Mucosa of descending colon (tissue), 3 donors: ENCODE measurements around the gene CYTH1. TPM values are rescaled to one million over a fixed set of nuclear protein-coding genes. Genes with fewer than 3 reads are reported as not detected.
"Not testable (repeated sequence)": the region's sequence is repeated elsewhere in the genome, so short reads cannot be mapped to it uniquely, and the experiment has no call there.

Source experiments
- ATAC-seq: fragments of 200-7000 bp; cut with Tn5 transposase; one replicate; pipeline ENCODE4 v1.9.1; 2020; ENCODE audit warnings: mild to moderate bottlenecking, moderate library complexity
- DNase-seq, 3 donors: peaks; one replicate each; pipeline ENCODE4 v3.0.0-alpha.2; 2020
- H3K36me3 ChIP-seq: fragments of 200-600 bp; one replicate; pipeline ENCODE4 v1.8.0; 2021; ENCODE audit warnings: low read depth, mild to moderate bottlenecking
- H3K4me1 ChIP-seq: fragments of 200-600 bp; one replicate; pipeline ENCODE4 v1.8.0; 2021; ENCODE audit warnings: low read depth, mild to moderate bottlenecking
- H3K4me3 ChIP-seq: fragments of 200-600 bp; one replicate; pipeline ENCODE4 v1.8.0; 2021; ENCODE audit warnings: mild to moderate bottlenecking
- H3K9me3 ChIP-seq: fragments of 200-600 bp; one replicate; pipeline ENCODE4 v1.8.0; 2021; ENCODE audit warnings: mild to moderate bottlenecking
- intact Hi-C, 2 donors: fragments of 100-400 bp; cut with DNase I in 1 of 2; cut with micrococcal nuclease in 1 of 2; formaldehyde crosslinking; loops; one replicate each; pipeline versions ENCODE4 v1.11.0 to v1.11.1; 2022; cut with DNase I, micrococcal nuclease
- total RNA-seq, 3 donors: library from RNA; stranded (reverse); fragmentation: NEBNext Ultra II Directional in 2 of 3; extraction: Animal tissue kit (Norgen Biotek cat#: 25700) in 2 of 3; gene quantifications; one replicate each; pipeline versions ENCODE4 v1.2.1 to v1.2.4, GENCODE V29; 2021 to 2023
- TF ChIP-seq, protein P1 (sequence below): fragments of 200-600 bp; IDR thresholded peaks from one replicate; pipeline ENCODE4 v1.8.0; 2022; ENCODE audit warnings: antibody characterized with exemption, mild to moderate bottlenecking
- donor health status: DM: no; HTN: no; CAD: no; lungs with moderate emphysema.
- donor health status: DM: no; HTN: no; CAD: no.
- donor health status: DM: no; HTN: yes; CAD: no.

CYTH1 gene
- total RNA-seq, 3 donors from 2014 or later: 60.3 to 99.4 (median 91.6) TPM

DNA sequence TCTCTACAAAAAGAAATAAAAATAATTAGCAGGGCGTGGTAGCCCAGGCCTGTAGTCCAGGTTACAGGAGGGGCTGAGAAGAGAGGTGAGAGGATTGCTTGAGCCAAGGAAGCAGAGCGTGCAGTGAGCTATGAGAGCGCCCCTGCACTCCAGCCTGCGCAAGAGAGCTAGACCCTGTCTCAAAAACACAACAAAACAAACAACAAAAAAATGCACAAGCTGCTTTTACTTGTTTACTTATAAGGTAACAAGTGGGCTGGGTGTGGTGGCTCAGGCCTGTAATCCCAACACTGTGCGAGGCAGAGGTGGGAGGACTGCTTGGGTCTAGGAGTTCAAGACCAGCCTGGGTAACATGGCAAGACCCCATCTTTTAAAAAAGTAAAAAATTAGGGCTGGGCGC is 1.7 kb downstream of the CYTH1 start:
- ATAC-seq: no peak
- intact Hi-C loops: no loop called here
- H3K9me3 ChIP-seq: no peaks in the 10 kb centered on the region
- TF ChIP-seq, protein P1, sequence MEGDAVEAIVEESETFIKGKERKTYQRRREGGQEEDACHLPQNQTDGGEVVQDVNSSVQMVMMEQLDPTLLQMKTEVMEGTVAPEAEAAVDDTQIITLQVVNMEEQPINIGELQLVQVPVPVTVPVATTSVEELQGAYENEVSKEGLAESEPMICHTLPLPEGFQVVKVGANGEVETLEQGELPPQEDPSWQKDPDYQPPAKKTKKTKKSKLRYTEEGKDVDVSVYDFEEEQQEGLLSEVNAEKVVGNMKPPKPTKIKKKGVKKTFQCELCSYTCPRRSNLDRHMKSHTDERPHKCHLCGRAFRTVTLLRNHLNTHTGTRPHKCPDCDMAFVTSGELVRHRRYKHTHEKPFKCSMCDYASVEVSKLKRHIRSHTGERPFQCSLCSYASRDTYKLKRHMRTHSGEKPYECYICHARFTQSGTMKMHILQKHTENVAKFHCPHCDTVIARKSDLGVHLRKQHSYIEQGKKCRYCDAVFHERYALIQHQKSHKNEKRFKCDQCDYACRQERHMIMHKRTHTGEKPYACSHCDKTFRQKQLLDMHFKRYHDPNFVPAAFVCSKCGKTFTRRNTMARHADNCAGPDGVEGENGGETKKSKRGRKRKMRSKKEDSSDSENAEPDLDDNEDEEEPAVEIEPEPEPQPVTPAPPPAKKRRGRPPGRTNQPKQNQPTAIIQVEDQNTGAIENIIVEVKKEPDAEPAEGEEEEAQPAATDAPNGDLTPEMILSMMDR: no peak
- peaks cover 26% of the 10 kb centered on the region for H3K4me1 ChIP-seq
- DNase-seq: no peak
- no peaks in the 10 kb centered on the region for H3K36me3 ChIP-seq
- no peak overlapping the region for H3K4me3 ChIP-seq

DNA sequence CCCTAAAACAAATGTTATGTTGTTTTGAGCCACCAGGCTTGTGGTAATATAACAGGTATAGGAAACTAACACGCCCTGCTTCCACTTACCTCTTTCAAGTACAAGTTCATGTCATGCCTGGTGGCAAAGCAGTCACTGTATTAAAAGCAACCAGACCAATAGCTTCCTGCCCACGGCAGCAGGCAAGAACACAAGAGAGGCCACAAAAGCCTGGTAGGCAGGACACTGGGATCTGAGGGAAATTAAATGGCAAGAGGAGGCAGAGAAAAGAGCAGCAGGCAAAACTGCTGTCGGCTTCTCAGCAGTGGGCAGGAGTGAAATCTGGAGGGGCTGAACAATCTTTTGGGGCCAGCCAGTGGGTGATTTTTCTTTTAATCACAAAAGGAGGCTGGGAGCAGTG is 2.2 kb downstream of the CYTH1 start:
- intact Hi-C loops: no loop called here
- DNase-seq (peak in 1 of 3 donors; percentile 56), ATAC-seq (peak; percentile 30)
- peaks cover 26% of the 10 kb centered on the region for H3K4me1 ChIP-seq
- no peaks in the 10 kb centered on the region for H3K9me3 ChIP-seq
- H3K36me3 ChIP-seq: no peaks in the 10 kb centered on the region
- TF ChIP-seq, protein P1: no peak
- no peak overlapping the region for H3K4me3 ChIP-seq

DNA sequence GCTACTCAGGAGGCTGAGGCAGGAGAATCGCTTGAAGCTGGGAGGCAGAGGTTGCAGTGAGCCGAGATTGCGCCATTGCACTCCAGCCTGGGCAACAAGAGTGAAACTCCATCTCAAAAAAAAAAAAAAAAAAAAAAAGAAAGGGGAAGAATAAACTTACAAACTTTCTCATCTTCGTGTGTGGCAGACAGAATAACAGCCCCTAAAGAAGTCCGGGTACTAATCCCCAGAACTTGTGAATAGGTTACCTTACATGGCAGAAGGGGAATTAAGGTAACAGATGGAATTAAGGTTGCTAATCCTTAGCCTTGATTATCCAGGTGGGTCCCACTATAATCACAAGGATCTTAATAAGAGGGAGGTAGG is 2.8 kb downstream of the CYTH1 start:
- H3K9me3 ChIP-seq, H3K4me3 ChIP-seq, intact Hi-C loops, ATAC-seq, H3K36me3 ChIP-seq, DNase-seq: not testable (repeated sequence)
- H3K4me1 ChIP-seq: peaks cover 26% of the 10 kb centered on the region

DNA sequence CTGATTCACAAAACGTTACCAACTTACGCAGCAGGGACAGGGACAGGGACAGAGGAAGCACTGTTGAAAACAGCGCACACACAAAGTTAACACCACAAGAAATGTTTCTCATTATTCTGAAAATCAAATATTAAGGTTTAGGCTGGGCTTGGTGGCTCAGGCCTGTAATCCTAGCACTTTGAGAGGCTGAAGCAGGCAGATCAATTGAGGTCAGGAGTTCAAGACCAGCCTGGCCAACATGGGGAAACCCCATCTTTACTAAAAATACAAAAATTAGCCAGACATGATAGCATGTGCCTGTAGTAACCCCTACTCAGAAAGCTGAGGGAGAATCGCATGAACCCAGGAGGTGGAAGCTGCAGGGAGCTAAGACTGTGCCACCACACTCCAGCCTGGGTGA is 4.2 kb downstream of the CYTH1 start:
- no peaks in the 10 kb centered on the region for H3K9me3 ChIP-seq
- ATAC-seq: no peak
- TF ChIP-seq, protein P1: no peak
- H3K4me1 ChIP-seq: peaks cover 13% of the 10 kb centered on the region
- DNase-seq: no peak
- no peaks in the 10 kb centered on the region for H3K36me3 ChIP-seq
- intact Hi-C loops: no loop called here
- no peak overlapping the region for H3K4me3 ChIP-seq

DNA sequence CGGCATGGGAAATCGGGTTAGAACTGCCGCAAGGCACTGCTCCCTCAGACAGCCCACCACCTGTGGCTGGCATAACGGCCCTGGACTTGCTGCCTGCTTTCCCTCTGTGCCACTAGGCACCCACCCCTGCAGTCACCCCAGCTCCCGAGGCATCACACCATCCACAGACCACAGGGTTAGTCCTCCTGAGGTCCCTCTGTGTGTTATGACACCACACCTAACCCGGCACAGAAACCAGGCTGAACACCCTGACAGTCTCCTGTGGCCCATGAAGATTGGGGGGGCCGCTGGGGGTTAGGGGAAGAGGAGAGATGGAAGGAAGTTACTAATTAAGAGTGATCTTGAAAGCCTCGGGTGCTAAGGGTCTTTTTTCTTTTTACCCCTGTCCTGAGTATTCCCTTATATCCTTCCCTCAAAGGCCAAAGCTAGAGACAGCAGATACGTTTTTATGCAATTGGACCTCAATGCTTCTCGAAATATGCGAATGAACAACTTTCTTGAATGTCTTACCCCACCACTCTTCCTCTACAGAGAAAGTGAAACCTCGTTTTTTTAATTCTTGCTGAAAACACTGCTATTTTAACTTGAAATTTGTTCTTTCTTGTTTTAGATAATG is 7.0 kb downstream of the CYTH1 start:
- Histone ChIP-seq H3K4me3 (no peak overlapping the region), H3K36me3 (no peaks in the 10 kb centered on the region), H3K4me1 (peaks cover 5% of the 10 kb centered on the region), H3K9me3 (no peaks in the 10 kb centered on the region)
- peak; percentile 55 for ATAC-seq
- TF ChIP-seq, protein P1: no peak
- intact Hi-C loops: no loop called here
- peak in 1 of 3 donors; percentile 70 for DNase-seq

DNA sequence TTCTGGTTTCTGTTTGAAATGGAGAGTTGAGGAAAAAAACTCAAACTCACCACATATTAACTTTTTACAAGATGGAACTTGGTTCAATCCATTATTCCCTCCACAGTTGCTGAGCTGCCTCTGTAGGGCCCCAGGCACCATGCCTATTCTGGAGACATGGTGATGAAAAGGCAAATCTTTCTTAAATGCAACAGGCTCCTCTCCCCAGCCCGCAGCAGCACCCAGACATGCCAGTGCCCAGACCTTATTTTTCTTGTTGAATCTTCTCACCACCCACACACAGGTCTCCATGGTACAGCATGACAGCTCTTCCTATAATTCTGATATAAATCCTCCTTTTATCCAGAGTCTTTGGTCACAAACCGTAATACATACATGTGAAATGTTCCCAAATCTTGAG is 7.6 kb downstream of the CYTH1 start:
- no peaks in the 10 kb centered on the region for H3K4me1 ChIP-seq
- H3K9me3 ChIP-seq: no peaks in the 10 kb centered on the region
- no peak overlapping the region for H3K4me3 ChIP-seq
- TF ChIP-seq, protein P1: no peak
- intact Hi-C loops: no loop called here
- no peaks in the 10 kb centered on the region for H3K36me3 ChIP-seq
- ATAC-seq: no peak
- no peak for DNase-seq
